Measurements from ENCODE around the gene PHLDA2.

Gene PHLDA2

GRCh38 chr11:2929950-2930703 is 907 bp upstream of the PHLDA2 start:
- peak in 2 of 6 experiments; percentile 24 to 46 for DNase-seq

GRCh38 chr11:2929531-2929949 is 320 bp upstream of the PHLDA2 start:
- peak in 1 of 6 experiments; percentile 36 for DNase-seq

GRCh38 chr11:2927851-2928604 is 1.2 kb downstream of the PHLDA2 start:
- DNase-seq: peak in 2 of 6 experiments; percentile 13 to 27

- no peak for DNase-seq
Measured at GRCh38 chr11:2927121-2927800, 2.0 kb downstream of the PHLDA2 start.

GRCh38 chr11:2926611-2927051 is 2.6 kb downstream of the PHLDA2 start:
- no peak for DNase-seq

- no peak for DNase-seq
Measured at GRCh38 chr11:2924821-2925675, 4.2 kb downstream of the PHLDA2 start.

GRCh38 chr11:2924381-2924780 is 4.8 kb downstream of the PHLDA2 start:
- DNase-seq: no peak

GRCh38 chr11:2923446-2924375 is 5.5 kb downstream of the PHLDA2 start:
- DNase-seq: no peak

GRCh38 chr11:2922655-2923054 is 6.6 kb downstream of the PHLDA2 start:
- no peak for DNase-seq

GRCh38 chr11:2921742-2922493 is 7.3 kb downstream of the PHLDA2 start:
- DNase-seq: no peak

- DNase-seq: no peak
Measured at GRCh38 chr11:2921261-2921660, 8.0 kb downstream of the PHLDA2 start.

- DNase-seq: no peak
Measured at GRCh38 chr11:2920343-2920742, 8.9 kb downstream of the PHLDA2 start.

- DNase-seq: no peak
Measured at GRCh38 chr11:2919837-2920236, 9.4 kb downstream of the PHLDA2 start.

GRCh38 chr11:2919188-2919587 is 10.0 kb downstream of the PHLDA2 start:
- DNase-seq: no peak

GRCh38 chr11:2917842-2918490 is 11.3 kb downstream of the PHLDA2 start:
- no peak for DNase-seq

GRCh38 chr11:2916892-2917645 is 12.2 kb downstream of the PHLDA2 start:
- DNase-seq: no peak

GRCh38 chr11:2916114-2916891 is 12.9 kb downstream of the PHLDA2 start:
- DNase-seq: no peak

- no peak for DNase-seq
Measured at GRCh38 chr11:2915473-2915872, 13.7 kb downstream of the PHLDA2 start.
